Mesenchymal stem cell (in vitro differentiated cells and primary cell): Measurements from ENCODE around the gene HDAC11.

Experiments used
- DNase-seq: peaks from one replicate; pipeline ENCODE4 v3.0.0-alpha.2; 2013
- H2AFZ ChIP-seq: one replicate; pipeline ENCODE4 v1.6.1; 2013; ENCODE audit warnings: low read depth, mild to moderate bottlenecking, control low read depth, inconsistent platforms, low read length, moderate library complexity
- H2AK5ac ChIP-seq: 2 replicates; pipeline ENCODE4 v1.6.1; 2013; ENCODE audit warnings: low read length, moderate library complexity, mild to moderate bottlenecking, inconsistent platforms; ENCODE audit not compliant: severe bottlenecking
- H2BK120ac ChIP-seq: one replicate; pipeline ENCODE4 v1.6.1; 2013; ENCODE audit warnings: low read depth, mild to moderate bottlenecking, inconsistent platforms, low read length, moderate library complexity
- H2BK12ac ChIP-seq, 2 experiments: one replicate each; pipeline ENCODE4 v1.6.1; 2013; ENCODE audit warnings: inconsistent platforms in 2 of 2, low read length in 2 of 2, mild to moderate bottlenecking in 2 of 2, moderate library complexity in 2 of 2, control low read depth in 1 of 2
- H2BK15ac ChIP-seq: one replicate; pipeline ENCODE4 v1.6.1; 2013; ENCODE audit warnings: mild to moderate bottlenecking, low read depth, inconsistent platforms; ENCODE audit not compliant: poor library complexity, severe bottlenecking
- H2BK5ac ChIP-seq: 2 replicates; pipeline ENCODE4 v1.6.1; 2013; ENCODE audit warnings: low read depth, mild to moderate bottlenecking, low read length, control low read depth, inconsistent platforms; ENCODE audit not compliant: poor library complexity, severe bottlenecking
- H3K14ac ChIP-seq, 2 experiments: one replicate each; pipeline ENCODE4 v1.6.1; 2013; ENCODE audit warnings: inconsistent platforms in 2 of 2, low read length in 2 of 2, control low read depth in 1 of 2, mild to moderate bottlenecking in 1 of 2, moderate library complexity in 1 of 2
- H3K18ac ChIP-seq, 2 experiments: one replicate each; pipeline ENCODE4 v1.6.1; 2013; ENCODE audit warnings: inconsistent platforms in 2 of 2, low read length in 2 of 2, control low read depth in 1 of 2, low read depth in 1 of 2, mild to moderate bottlenecking in 1 of 2
- H3K23ac ChIP-seq, 2 experiments: one replicate each; pipeline ENCODE4 v1.6.1; 2013; ENCODE audit warnings: inconsistent platforms in 2 of 2, low read length in 2 of 2, mild to moderate bottlenecking in 2 of 2, moderate library complexity in 2 of 2, control low read depth in 1 of 2
- H3K27ac ChIP-seq: 2 replicates; pipeline ENCODE4 v1.5.1; 2013; ENCODE audit warnings: mild to moderate bottlenecking, moderate library complexity, low read length, control low read depth, inconsistent platforms; ENCODE audit not compliant: poor library complexity, severe bottlenecking
- H3K27me3 ChIP-seq, 2 experiments: 2 replicates each; pipeline versions ENCODE4 v1.6.1 to v1.7.0; 2013; ENCODE audit warnings: low read length in 2 of 2, mild to moderate bottlenecking in 2 of 2, moderate library complexity in 2 of 2, control low read depth in 1 of 2, inconsistent platforms in 1 of 2; ENCODE audit not compliant: control insufficient read depth in 1 of 2, insufficient read depth in 1 of 2
- H3K36me3 ChIP-seq, 2 experiments: 2 replicates each; pipeline versions ENCODE4 v1.6.1 to v1.7.0; 2013; ENCODE audit warnings: low read length in 2 of 2, control low read depth in 1 of 2, inconsistent platforms in 1 of 2, low read depth in 1 of 2, mild to moderate bottlenecking in 1 of 2; ENCODE audit not compliant: insufficient read depth in 2 of 2, control insufficient read depth in 1 of 2
- H3K4ac ChIP-seq, 2 experiments: one replicate each; pipeline ENCODE4 v1.6.1; 2013; ENCODE audit warnings: inconsistent platforms in 2 of 2, low read length in 2 of 2, mild to moderate bottlenecking in 2 of 2, moderate library complexity in 2 of 2, control low read depth in 1 of 2, low read depth in 1 of 2
- H3K4me1 ChIP-seq: 2 replicates; pipeline ENCODE4 v1.6.1; 2013; ENCODE audit warnings: low read depth, low read length, control low read depth; ENCODE audit not compliant: control insufficient read depth, insufficient read depth
- H3K4me2 ChIP-seq: 2 replicates; pipeline ENCODE4 v1.6.1; 2013; ENCODE audit warnings: low read length, mild to moderate bottlenecking, inconsistent platforms; ENCODE audit not compliant: poor library complexity, severe bottlenecking
- H3K4me3 ChIP-seq, 2 experiments: 2 replicates each; pipeline versions ENCODE4 v1.5.1 to v1.7.0; 2013; ENCODE audit warnings: low read length in 2 of 2, mild to moderate bottlenecking in 2 of 2, control low read depth in 1 of 2, low read depth in 1 of 2; ENCODE audit not compliant: insufficient read depth in 1 of 2
- H3K79me1 ChIP-seq: replicated peaks from 2 replicates; pipeline ENCODE4 v1.6.1; 2013; ENCODE audit warnings: mild to moderate bottlenecking, control low read depth, low read length, inconsistent platforms; ENCODE audit not compliant: poor library complexity, severe bottlenecking
- H3K9ac ChIP-seq: 2 replicates; pipeline ENCODE4 v1.7.0; 2013; ENCODE audit warnings: mild to moderate bottlenecking, low read length, moderate library complexity
- H3K9me3 ChIP-seq: 2 replicates; pipeline ENCODE4 v1.7.0; 2013; ENCODE audit warnings: mild to moderate bottlenecking, low read length; ENCODE audit not compliant: control insufficient read depth
- H4K8ac ChIP-seq: one replicate; pipeline ENCODE4 v1.6.1; 2013; ENCODE audit warnings: inconsistent platforms, mild to moderate bottlenecking, low read length, moderate library complexity
- H4K91ac ChIP-seq: one replicate; pipeline ENCODE4 v1.6.1; 2013; ENCODE audit warnings: mild to moderate bottlenecking, low read length, inconsistent platforms
- WGBS: methylation state at CpG from one replicate; pipeline ENCODE4 v1.1.7; 2013; ENCODE audit warnings: mixed read lengths; 5-methylcytosine and 5-hydroxymethylcytosine counted together

Gene HDAC11

GRCh38 chr3:13532631-13533030 lies 52.5 kb downstream of the HDAC11 start:
- Histone ChIP-seq H3K27ac (no peak overlapping the region), H3K14ac (no peak overlapping the region), H4K91ac (no peak overlapping the region), H3K9ac (peak overlapping the region; percentile 3), H2AK5ac (no peak overlapping the region), H4K8ac (no peak overlapping the region), H2BK15ac (no peak overlapping the region), H3K4me2 (no peak overlapping the region), H3K18ac (no peak overlapping the region), H3K79me1 (no peaks in the 10 kb centered on the region), H2BK12ac (no peak overlapping the region), H2AFZ (no peak overlapping the region), H3K27me3 (peaks cover 0 to 18% of the 10 kb centered on the region in 2 experiments), H3K4me1 (peaks cover 17% of the 10 kb centered on the region), H3K9me3 (no peaks in the 10 kb centered on the region), H3K4ac (no peak overlapping the region), H2BK120ac (no peak overlapping the region), H3K36me3 (no peaks in the 10 kb centered on the region), H3K23ac (no peak overlapping the region), H2BK5ac (no peak overlapping the region), H3K4me3 (no peak overlapping the region)
- 85% methylated on average over 3 of the region's 5 CpGs for WGBS
- DNase-seq = no peak

- WGBS = 85% methylated on average over 8 of the region's 8 CpGs
- Histone ChIP-seq H2BK15ac (no peak overlapping the region), H3K4me1 (peaks cover 23% of the 10 kb centered on the region)
Observed at GRCh38 chr3:13533885-13534301, 53.8 kb downstream of the HDAC11 start.

GRCh38 chr3:13535526-13535875 lies 55.4 kb downstream of the HDAC11 start:
- no peak overlapping the region for H2BK5ac ChIP-seq
- no peak overlapping the region for H3K27ac ChIP-seq
- no peaks in the 10 kb centered on the region for H3K9me3 ChIP-seq
- H3K4me2 ChIP-seq = no peak overlapping the region
- no peak overlapping the region for H3K18ac ChIP-seq
- no peak overlapping the region for H3K23ac ChIP-seq
- peaks cover 35% of the 10 kb centered on the region for H3K4me1 ChIP-seq
- 88% methylated on average over 8 of the region's 10 CpGs for WGBS
- peaks cover 0 to 13% of the 10 kb centered on the region in 2 experiments for H3K27me3 ChIP-seq
- H2AK5ac ChIP-seq = no peak overlapping the region
- H3K79me1 ChIP-seq = no peaks in the 10 kb centered on the region
- no peak overlapping the region for H2AFZ ChIP-seq
- H2BK120ac ChIP-seq = no peak overlapping the region
- no peaks in the 10 kb centered on the region for H3K36me3 ChIP-seq
- H3K14ac ChIP-seq = peak overlapping the region in 1 of 2 experiments; percentile 2
- no peak overlapping the region for H3K9ac ChIP-seq
- H4K8ac ChIP-seq = no peak overlapping the region
- no peak overlapping the region for H3K4ac ChIP-seq
- no peak overlapping the region for H2BK12ac ChIP-seq
- H2BK15ac ChIP-seq = no peak overlapping the region
- no peak overlapping the region for H4K91ac ChIP-seq
- DNase-seq = no peak
- no peak overlapping the region for H3K4me3 ChIP-seq

More at GRCh38 chr3:13533885-13534301, 53.8 kb downstream of the HDAC11 start:
- Histone ChIP-seq H3K4me3 (no peak overlapping the region), H3K79me1 (no peaks in the 10 kb centered on the region), H4K8ac (no peak overlapping the region), H3K4ac (no peak overlapping the region), H3K9ac (peak overlapping the region; percentile 3), H3K27me3 (peaks cover 0 to 18% of the 10 kb centered on the region in 2 experiments), H4K91ac (peak overlapping the region; percentile 2), H2BK12ac (no peak overlapping the region), H3K27ac (no peak overlapping the region), H3K36me3 (no peaks in the 10 kb centered on the region), H3K14ac (peak overlapping the region in 1 of 2 experiments; percentile 31), H2AK5ac (no peak overlapping the region), H2AFZ (no peak overlapping the region), H3K9me3 (no peaks in the 10 kb centered on the region), H3K23ac (no peak overlapping the region), H2BK5ac (no peak overlapping the region), H3K4me2 (no peak overlapping the region), H2BK120ac (no peak overlapping the region), H3K18ac (no peak overlapping the region)
- DNase-seq = no peak

- no peak overlapping the region for H4K8ac ChIP-seq
- no peak overlapping the region for H2AFZ ChIP-seq
- peak overlapping the region in 1 of 2 experiments; percentile 35 for H2BK12ac ChIP-seq
- DNase-seq = no peak
- H3K14ac ChIP-seq = peak overlapping the region in 1 of 2 experiments; percentile 2
- peak overlapping the region; percentile 19 for H2BK15ac ChIP-seq
- H3K79me1 ChIP-seq = no peaks in the 10 kb centered on the region
- H3K23ac ChIP-seq = no peak overlapping the region
- H3K18ac ChIP-seq = no peak overlapping the region
- no peak overlapping the region for H3K27ac ChIP-seq
- H3K9me3 ChIP-seq = no peaks in the 10 kb centered on the region
- no peak overlapping the region for H2BK120ac ChIP-seq
- peak overlapping the region; percentile 75 for H3K9ac ChIP-seq
- no peak overlapping the region for H3K4ac ChIP-seq
- H3K4me3 ChIP-seq = no peak overlapping the region
- H2BK5ac ChIP-seq = no peak overlapping the region
- WGBS = 82% methylated on average over 9 of the region's 9 CpGs
- H4K91ac ChIP-seq = no peak overlapping the region
- H3K27me3 ChIP-seq = peaks cover 0 to 13% of the 10 kb centered on the region in 2 experiments
- no peak overlapping the region for H3K4me2 ChIP-seq
- H3K4me1 ChIP-seq = peaks cover 37% of the 10 kb centered on the region
- H2AK5ac ChIP-seq = peak overlapping the region; percentile 53
- no peaks in the 10 kb centered on the region for H3K36me3 ChIP-seq
Observed at GRCh38 chr3:13535905-13536304, 55.8 kb downstream of the HDAC11 start.
